Smooth muscle cell (in vitro differentiated cells): ENCODE data around the gene FRYL. TPM values are rescaled to one million over a fixed set of nuclear protein-coding genes. Genes with fewer than 3 reads are reported as not detected.

Source experiments
- DNase-seq: peaks from one replicate; lab custom pipeline; 2025; ENCODE audit not compliant: unreplicated experiment; lab: John Stamatoyannopoulos, UW
- H2AFZ ChIP-seq: fragments of 200-600 bp; sonication (generic); 2 replicates; pipeline ENCODE4 v1.6.0; 2016; ENCODE audit warnings: antibody characterized with exemption, low read depth, mild to moderate bottlenecking
- H3F3A ChIP-seq: fragments of 200-600 bp; sonication (generic); 2 replicates; pipeline ENCODE4 v1.6.0; 2017; ENCODE audit warnings: antibody characterized with exemption, low read depth
- H3K27ac ChIP-seq: fragments of 200-600 bp; sonication (generic); 2 replicates; pipeline ENCODE4 v1.5.1; 2016; ENCODE audit warnings: low read depth, mild to moderate bottlenecking
- H3K27me3 ChIP-seq: fragments of 200-600 bp; sonication (generic); 2 replicates; pipeline ENCODE4 v1.6.1; 2016; ENCODE audit warnings: low read depth, mild to moderate bottlenecking
- H3K36me3 ChIP-seq: fragments of 200-600 bp; sonication (generic); 2 replicates; pipeline ENCODE4 v1.5.1; 2016; ENCODE audit warnings: low read depth
- H3K4me1 ChIP-seq: fragments of 200-600 bp; sonication (generic); 2 replicates; pipeline ENCODE4 v1.5.1; 2016; ENCODE audit warnings: low read depth
- H3K4me2 ChIP-seq: fragments of 200-600 bp; sonication (generic); 2 replicates; pipeline ENCODE4 v1.6.0; 2016; ENCODE audit warnings: mild to moderate bottlenecking
- H3K4me3 ChIP-seq: fragments of 200-600 bp; sonication (generic); 2 replicates; pipeline ENCODE4 v1.5.1; 2016; ENCODE audit warnings: mild to moderate bottlenecking
- H3K79me2 ChIP-seq: fragments of 200-600 bp; sonication (generic); 2 replicates; pipeline ENCODE4 v1.6.0; 2016; ENCODE audit warnings: low read depth, mild to moderate bottlenecking
- H3K9ac ChIP-seq: fragments of 200-600 bp; sonication (generic); 2 replicates; pipeline ENCODE4 v1.6.0; 2016; ENCODE audit warnings: low read depth
- H3K9me3 ChIP-seq: fragments of 200-600 bp; sonication (generic); replicated peaks from 2 replicates; pipeline ENCODE4 v1.5.1; 2016; ENCODE audit warnings: low read depth
- H4K20me1 ChIP-seq: fragments of 200-600 bp; sonication (generic); 2 replicates; pipeline ENCODE4 v1.6.0; 2016; ENCODE audit warnings: low read depth
- CTCF ChIP-seq: fragments of 200-600 bp; sonication (generic); IDR thresholded peaks from 2 replicates; pipeline ENCODE4 v1.5.1; 2017; ENCODE audit warnings: borderline replicate concordance, mild to moderate bottlenecking, antibody characterized with exemption; ENCODE audit not compliant: insufficient read depth, poor library complexity, severe bottlenecking
- WGBS: methylation state at CpG from one replicate; pipeline ENCODE4 v1.1.7; 2016; ENCODE audit warnings: low lambda C conversion rate; 5-methylcytosine and 5-hydroxymethylcytosine counted together
- polyA plus RNA-seq: library from polyadenylated mRNA; unstranded; fragments of >200 nt; fragmentation: Nextera tagmentation; extraction: Ambion mirVana; gene quantifications from 2 replicates; pipeline ENCODE4 v1.2.1, GENCODE V29; 2016
- total RNA-seq: library from RNA; depleted of rRNA; stranded (reverse); fragments of >200 nt; gene quantifications from 2 replicates; pipeline ENCODE4 v1.2.3, GENCODE V29; 2014

Gene FRYL
- total and polyA plus RNA-seq, 2 experiments from 2014 or later, result 14.9 to 56.6 TPM

GRCh38 chr4:48774760-48775710 is 5.0 kb downstream of the FRYL start:
- TF ChIP-seq CTCF, result no peak
- Histone ChIP-seq H3F3A (peaks cover 4% of the 10 kb centered on the region), H3K9ac (no peak overlapping the region), H3K4me1 (peaks cover 31% of the 10 kb centered on the region), H3K79me2 (peaks cover 89% of the 10 kb centered on the region), H3K9me3 (no peaks in the 10 kb centered on the region), H3K27me3 (no peaks in the 10 kb centered on the region), H3K4me3 (no peak overlapping the region), H2AFZ (no peak overlapping the region), H4K20me1 (peaks cover 85% of the 10 kb centered on the region), H3K36me3 (no peaks in the 10 kb centered on the region), H3K4me2 (no peak overlapping the region), H3K27ac (no peak overlapping the region)
- no peak for DNase-seq
- 89% methylated on average over 16 of the region's 16 CpGs for WGBS

GRCh38 chr4:48772556-48772955 is 7.5 kb downstream of the FRYL start:
- peaks cover 21% of the 10 kb centered on the region for H3K4me1 ChIP-seq
- H3K9ac ChIP-seq, result no peak overlapping the region
- H3K27ac ChIP-seq, result no peak overlapping the region
- H2AFZ ChIP-seq, result no peak overlapping the region
- WGBS, result 96% methylated on average over 3 of the region's 3 CpGs
- H3K4me3 ChIP-seq, result no peak overlapping the region
- peaks cover 96% of the 10 kb centered on the region for H4K20me1 ChIP-seq
- H3K9me3 ChIP-seq, result no peaks in the 10 kb centered on the region
- no peak overlapping the region for H3K4me2 ChIP-seq
- TF ChIP-seq CTCF, result no peak
- no peak for DNase-seq
- H3F3A ChIP-seq, result no peaks in the 10 kb centered on the region
- H3K36me3 ChIP-seq, result no peaks in the 10 kb centered on the region
- H3K27me3 ChIP-seq, result no peaks in the 10 kb centered on the region
- peaks cover 100% of the 10 kb centered on the region for H3K79me2 ChIP-seq

GRCh38 chr4:48767055-48767929 is 12.8 kb downstream of the FRYL start:
- Histone ChIP-seq H3K4me2 (no peak overlapping the region), H3K36me3 (no peaks in the 10 kb centered on the region), H3K27me3 (no peaks in the 10 kb centered on the region), H3K79me2 (peaks cover 100% of the 10 kb centered on the region), H4K20me1 (peaks cover 95% of the 10 kb centered on the region), H2AFZ (no peak overlapping the region), H3K4me3 (no peak overlapping the region), H3K9me3 (no peaks in the 10 kb centered on the region), H3F3A (no peaks in the 10 kb centered on the region), H3K4me1 (no peaks in the 10 kb centered on the region), H3K27ac (no peak overlapping the region), H3K9ac (no peak overlapping the region)
- TF ChIP-seq CTCF, result no peak
- WGBS, result 97% methylated on average over 12 of the region's 12 CpGs
- no peak for DNase-seq
